Activated naive CD4-positive, alpha-beta T cell treated with anti-CD3 and anti-CD28 coated beads, Interleukin-2, amount 50 U/mL, for 16 hours (primary cell): ENCODE measurements around the gene S100A5.

Experiments used
- DNase-seq: peaks from one replicate; pipeline ENCODE4 v3.0.0-alpha.2; 2020

S100A5 gene

DNA sequence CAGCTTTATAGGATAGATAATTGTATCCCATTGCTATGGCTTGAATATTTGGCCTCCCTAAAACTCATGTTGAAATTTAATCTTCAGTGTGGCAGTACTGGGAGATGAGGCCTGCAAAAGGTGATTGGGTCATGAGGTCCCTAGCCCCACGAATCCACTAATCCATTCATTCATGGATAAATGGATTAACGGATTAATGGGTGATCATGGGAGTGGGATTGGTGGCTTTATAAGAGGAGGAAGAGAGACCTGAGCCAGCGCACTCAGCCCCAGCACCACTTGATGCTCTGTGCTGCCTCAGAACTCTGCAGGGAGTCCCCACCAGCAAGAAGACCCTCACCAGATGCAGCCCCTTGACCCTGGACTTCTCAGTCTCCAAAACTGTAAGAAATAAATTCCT lies 37.0 kb downstream of the S100A5 start:
- DNase-seq: no peak

DNA sequence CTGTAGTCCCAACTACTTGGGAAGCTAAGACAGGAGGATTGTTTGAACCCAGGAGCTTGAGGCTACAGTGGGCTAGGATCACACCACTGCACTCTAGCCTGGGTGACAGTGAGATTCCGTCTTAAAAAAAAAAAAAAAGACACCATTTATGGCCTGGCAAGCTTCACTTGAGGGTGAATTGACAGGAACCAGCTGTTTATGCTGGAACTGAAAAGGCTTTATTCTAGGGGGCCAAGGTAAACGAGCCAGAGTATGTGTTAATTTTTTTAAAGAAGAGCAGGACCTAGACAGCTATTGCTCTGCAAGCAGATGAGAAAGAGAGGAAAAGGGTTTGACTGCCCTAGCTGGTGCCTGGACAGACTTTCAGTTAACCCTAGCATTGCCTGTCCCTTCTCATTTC lies 42.0 kb downstream of the S100A5 start:
- DNase-seq: no peak

DNA sequence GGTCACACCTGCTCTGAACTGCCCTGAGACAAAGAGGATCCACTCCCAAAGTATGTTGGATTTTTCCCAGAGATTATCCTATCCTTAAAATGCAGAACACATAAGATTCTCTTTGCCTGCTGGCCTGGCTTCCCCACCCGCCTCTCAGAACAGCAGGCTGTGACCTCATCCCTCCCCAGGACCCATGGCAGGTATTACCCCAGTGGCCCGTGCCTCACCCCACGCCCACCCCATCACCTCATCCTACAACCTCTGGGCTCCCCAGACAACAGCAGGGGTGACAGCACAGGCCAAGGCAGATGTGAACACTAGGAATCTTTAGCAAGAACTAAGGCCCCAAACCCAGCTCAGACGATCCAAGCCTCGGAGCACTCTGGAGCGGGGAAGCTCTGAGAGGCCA lies 45.2 kb downstream of the S100A5 start:
- DNase-seq: no peak

DNA sequence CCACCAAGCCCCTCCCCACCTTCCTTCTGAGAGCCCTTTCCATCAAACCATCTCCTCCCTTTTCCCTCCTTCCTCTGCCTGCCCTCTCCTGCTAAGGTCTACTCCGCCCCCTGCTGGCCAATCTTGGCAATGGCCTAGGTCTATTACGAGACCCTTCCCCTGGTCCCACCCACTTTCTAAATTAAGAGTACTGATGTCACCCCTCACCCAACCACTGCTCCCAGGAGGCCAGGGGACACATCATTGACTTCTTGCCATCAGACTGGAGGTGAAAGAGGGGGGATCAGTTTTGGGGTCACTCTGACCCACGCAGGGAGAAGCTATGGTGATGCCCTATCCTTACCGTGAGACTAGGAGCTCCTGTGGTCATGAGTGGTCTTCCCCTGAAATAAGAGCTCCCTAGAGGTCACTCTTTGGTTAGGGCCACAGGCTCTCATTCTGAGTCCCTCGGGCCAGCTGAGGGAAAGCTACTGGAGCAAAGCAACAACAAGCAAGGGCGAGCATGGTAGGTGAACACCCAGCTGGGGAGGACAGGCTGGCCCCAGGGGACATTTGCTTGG lies 45.7 kb downstream of the S100A5 start:
- DNase-seq: peak; percentile 82

DNA sequence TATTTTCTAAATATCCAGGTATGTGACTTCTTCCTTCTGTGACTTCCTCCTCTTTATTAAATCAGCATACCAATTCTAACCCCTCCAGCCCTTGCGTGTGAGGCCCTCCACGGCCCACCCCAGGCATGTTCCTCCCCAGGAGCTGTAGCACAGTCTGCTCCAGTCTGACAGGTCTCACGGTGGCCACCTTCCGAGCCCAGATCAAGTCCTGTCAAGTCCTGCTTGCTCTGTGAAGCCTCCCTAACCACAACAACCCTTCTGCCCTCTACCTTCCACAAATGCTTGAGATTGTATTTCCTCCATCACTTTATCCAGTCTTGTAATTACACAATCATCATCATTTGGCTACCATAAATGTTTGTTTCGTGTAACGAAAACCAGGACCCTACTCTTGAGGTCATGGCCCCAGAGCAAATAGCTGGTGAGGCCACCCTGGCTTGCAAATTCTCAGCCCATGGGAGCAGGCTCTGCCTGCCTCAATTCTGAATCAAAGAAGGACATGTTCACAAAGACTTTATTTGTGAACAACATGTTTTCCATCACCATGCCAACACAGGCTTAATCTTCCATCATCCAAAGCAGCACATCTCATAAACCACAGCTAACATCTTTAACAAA lies 47.3 kb downstream of the S100A5 start:
- no peak for DNase-seq

DNA sequence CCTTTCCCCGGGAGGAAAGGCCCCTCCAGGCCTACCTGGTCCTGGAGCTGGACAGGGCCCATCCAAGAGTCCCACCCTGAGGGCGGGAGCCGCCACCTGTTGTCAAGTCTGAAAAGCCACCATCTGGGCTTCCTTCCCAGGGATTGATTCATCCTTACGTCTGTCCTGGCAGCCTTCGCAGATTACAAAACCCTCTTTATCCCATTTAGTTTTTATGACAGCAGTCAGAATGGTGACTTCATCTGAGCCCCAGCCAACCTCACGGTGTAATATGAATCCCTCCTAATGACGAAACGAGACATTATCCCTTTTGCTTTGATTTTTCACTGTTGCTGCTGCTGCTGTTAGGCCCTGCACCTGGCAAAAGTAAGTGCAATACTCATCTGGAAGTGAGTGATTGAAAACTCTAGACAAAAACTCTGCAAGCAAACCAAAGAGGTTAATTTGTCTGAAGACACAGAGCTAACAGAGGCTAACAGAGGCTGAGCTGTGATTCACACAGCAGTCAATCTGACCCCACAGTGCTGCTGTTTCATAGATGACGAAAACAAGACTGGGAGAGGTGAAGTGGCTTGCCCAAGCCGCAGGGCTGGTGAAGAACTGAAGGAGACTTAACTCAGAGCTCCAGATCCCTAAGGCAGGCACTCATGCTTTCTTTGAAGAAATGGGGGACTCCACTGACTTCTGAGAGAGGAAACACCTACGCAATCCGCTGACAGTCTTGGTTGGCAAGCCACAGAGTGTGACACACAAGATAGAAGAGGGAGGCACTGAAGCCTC lies 50.3 kb downstream of the S100A5 start:
- no peak for DNase-seq

DNA sequence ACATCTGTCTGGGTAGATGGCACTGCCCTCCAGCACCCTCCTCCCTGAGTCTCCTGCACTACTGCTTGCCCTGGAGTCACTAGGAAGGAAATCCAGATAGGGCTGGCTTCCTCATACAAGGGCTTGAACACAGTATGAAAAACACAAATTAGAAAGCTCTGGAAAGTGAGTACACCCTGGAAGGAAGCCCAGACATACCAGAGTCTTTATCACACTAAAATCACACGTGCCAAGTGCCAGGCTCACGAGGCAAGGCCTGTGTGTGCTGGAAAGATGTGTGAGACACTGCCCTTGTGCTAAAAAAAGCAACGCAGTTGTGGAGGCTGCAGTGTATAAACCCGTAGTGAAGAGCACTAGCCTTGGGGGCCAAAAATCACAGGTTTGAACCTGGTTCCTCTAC lies 52.0 kb downstream of the S100A5 start:
- no peak for DNase-seq

DNA sequence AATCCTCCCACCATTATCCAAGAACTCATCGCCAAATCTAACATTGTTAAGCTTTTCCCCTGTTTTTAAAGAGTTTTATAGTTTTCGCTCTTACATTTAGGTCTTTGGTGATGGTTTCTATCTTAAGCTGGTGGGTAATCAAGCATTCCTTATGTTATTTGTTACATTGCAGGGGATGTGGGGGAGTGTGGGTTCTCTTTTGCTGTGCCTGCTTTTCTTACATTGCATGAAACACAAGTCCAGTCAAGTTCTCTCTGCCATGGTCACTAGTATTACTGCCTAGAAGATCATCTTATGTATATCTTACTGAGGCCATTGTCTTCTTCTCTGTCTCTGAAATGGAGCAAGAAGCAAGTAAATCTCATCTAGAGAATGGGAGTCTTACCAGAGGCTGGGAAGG lies 53.0 kb downstream of the S100A5 start:
- DNase-seq: no peak
